ENCODE measurements around the gene HRG. TPM values are rescaled to one million over a fixed set of nuclear protein-coding genes. Genes with fewer than 3 reads are reported as not detected.
A peak's percentile ranks its signal among the peaks of the same experiment; 100 is the strongest.
"Not testable (repeated sequence)": the region's sequence is repeated elsewhere in the genome, so short reads cannot be mapped to it uniquely, and the experiment has no call there.

Gene HRG
- total and polyA plus RNA-seq, 2 experiments from 2014 or later: not detected

GRCh38 chr3:186708983-186709679 lies 43.3 kb downstream of the HRG start:
- H3K4me3 ChIP-seq: no peak overlapping the region
- peak in 1 of 2 donors; percentile 58 for DNase-seq (ENCODE audit: low read depth in 1 of 2, low spot score in 1 of 2)
- H3K27me3 ChIP-seq: no peaks in the 10 kb centered on the region
- H3K4me1 ChIP-seq (ENCODE audit: low read depth): peaks cover 4% of the 10 kb centered on the region
- H3K36me3 ChIP-seq: no peaks in the 10 kb centered on the region
- no peaks in the 10 kb centered on the region for H3K9me3 ChIP-seq (ENCODE audit: low read depth)
- TF ChIP-seq CTCF (IDR thresholded peaks at IDR 0.05; ENCODE audit: low read depth, low read length): no peak
- peak overlapping the region; percentile 31 for H3K27ac ChIP-seq

GRCh38 chr3:186710694-186711093 lies 44.9 kb downstream of the HRG start:
- H3K27ac ChIP-seq; H3K27me3 ChIP-seq; H3K9me3 ChIP-seq (ENCODE audit: low read depth); DNase-seq (ENCODE audit: low read depth in 1 of 2, low spot score in 1 of 2); H3K36me3 ChIP-seq; H3K4me1 ChIP-seq (ENCODE audit: low read depth); H3K4me3 ChIP-seq: not testable (repeated sequence)

GRCh38 chr3:186713499-186713898 lies 47.7 kb downstream of the HRG start:
- H3K36me3 ChIP-seq: no peaks in the 10 kb centered on the region
- no peak for TF ChIP-seq CTCF (IDR thresholded peaks at IDR 0.05; ENCODE audit: low read depth, low read length)
- no peaks in the 10 kb centered on the region for H3K9me3 ChIP-seq (ENCODE audit: low read depth)
- no peaks in the 10 kb centered on the region for H3K27me3 ChIP-seq
- H3K4me1 ChIP-seq (ENCODE audit: low read depth): peaks cover 4% of the 10 kb centered on the region
- peak overlapping the region; percentile 28 for H3K27ac ChIP-seq
- no peak overlapping the region for H3K4me3 ChIP-seq
- peak in 1 of 2 donors; percentile 49 for DNase-seq (ENCODE audit: low read depth in 1 of 2, low spot score in 1 of 2)

- H3K4me3 ChIP-seq: no peak within 1 kb of the TSS
- no peaks in the 10 kb centered on the region for H3K9me3 ChIP-seq (ENCODE audit: low read depth)
- no peaks in the 10 kb centered on the region for H3K27me3 ChIP-seq
- no peak for TF ChIP-seq CTCF (IDR thresholded peaks at IDR 0.05; ENCODE audit: low read depth, low read length)
- H3K27ac ChIP-seq: no peak within 1 kb of the TSS
- no peaks in the 10 kb centered on the region for H3K36me3 ChIP-seq
- no peaks in the 10 kb centered on the region for H3K4me1 ChIP-seq (ENCODE audit: low read depth)
- no peak for DNase-seq (ENCODE audit: low read depth in 1 of 2, low spot score in 1 of 2)
Observed at GRCh38 chr3:186717039-186717457, 51.2 kb downstream of the HRG start, which contains the start of gene KNG1. KNG1 (plus strand) TSS chr3:186717359; CDS start chr3:186717543, 184 bp downstream.

GRCh38 chr3:186719945-186720739 lies 54.3 kb downstream of the HRG start:
- peak in 1 of 2 donors; percentile 6 for DNase-seq (ENCODE audit: low read depth in 1 of 2, low spot score in 1 of 2)
- Histone ChIP-seq H3K4me3 (no peak overlapping the region), H3K36me3 (no peaks in the 10 kb centered on the region), H3K27me3 (no peaks in the 10 kb centered on the region), H3K27ac (no peak overlapping the region), H3K9me3 (ENCODE audit: low read depth) (no peaks in the 10 kb centered on the region), H3K4me1 (ENCODE audit: low read depth) (no peaks in the 10 kb centered on the region)
- TF ChIP-seq CTCF (IDR thresholded peaks at IDR 0.05; ENCODE audit: low read depth, low read length): no peak

GRCh38 chr3:186722457-186722856 lies 56.6 kb downstream of the HRG start:
- Histone ChIP-seq H3K27me3 (no peaks in the 10 kb centered on the region), H3K36me3 (no peaks in the 10 kb centered on the region), H3K4me1 (ENCODE audit: low read depth) (no peaks in the 10 kb centered on the region), H3K4me3 (no peak overlapping the region), H3K9me3 (ENCODE audit: low read depth) (no peaks in the 10 kb centered on the region), H3K27ac (no peak overlapping the region)
- peak; percentile 28 for TF ChIP-seq CTCF (IDR thresholded peaks at IDR 0.05; ENCODE audit: low read depth, low read length)
- peak in 1 of 2 donors; percentile 12 for DNase-seq (ENCODE audit: low read depth in 1 of 2, low spot score in 1 of 2)
